Spleen (tissue), 7 donors: ENCODE data around the gene MAGEB10.

Source experiments
- POLR2A ChIP-seq, 3 donors: fragments of 450-650 bp; IDR thresholded peaks; one replicate each; pipeline ENCODE4 v1.5.1; 2017; ENCODE audit warnings: antibody characterized with exemption in 3 of 3, mild to moderate bottlenecking in 1 of 3
- TF ChIP-seq, protein P1 (sequence below), 11 experiments: fragments of 200-600 bp in 7 of 11; fragments of 450-650 bp in 4 of 11; sonication (generic) in 4 of 11; IDR thresholded peaks in 8 of 11; conservative IDR thresholded peaks in 3 of 11; 1 replicate in 7 of 11; 2 replicates in 4 of 11; pipeline versions ENCODE4 v1.4.0 to v1.8.0; 2016 to 2021; ENCODE audit warnings: antibody characterized with exemption in 11 of 11, inconsistent platforms in 4 of 11, mild to moderate bottlenecking in 1 of 11
- donor health status: DM: no; HTN: no; CAD: no; lungs with moderate emphysema.
- donor health status: DM: no; HTN: no; CAD: no.
- donor health status: DM: no; HTN: no; CAD: no.

DNA sequence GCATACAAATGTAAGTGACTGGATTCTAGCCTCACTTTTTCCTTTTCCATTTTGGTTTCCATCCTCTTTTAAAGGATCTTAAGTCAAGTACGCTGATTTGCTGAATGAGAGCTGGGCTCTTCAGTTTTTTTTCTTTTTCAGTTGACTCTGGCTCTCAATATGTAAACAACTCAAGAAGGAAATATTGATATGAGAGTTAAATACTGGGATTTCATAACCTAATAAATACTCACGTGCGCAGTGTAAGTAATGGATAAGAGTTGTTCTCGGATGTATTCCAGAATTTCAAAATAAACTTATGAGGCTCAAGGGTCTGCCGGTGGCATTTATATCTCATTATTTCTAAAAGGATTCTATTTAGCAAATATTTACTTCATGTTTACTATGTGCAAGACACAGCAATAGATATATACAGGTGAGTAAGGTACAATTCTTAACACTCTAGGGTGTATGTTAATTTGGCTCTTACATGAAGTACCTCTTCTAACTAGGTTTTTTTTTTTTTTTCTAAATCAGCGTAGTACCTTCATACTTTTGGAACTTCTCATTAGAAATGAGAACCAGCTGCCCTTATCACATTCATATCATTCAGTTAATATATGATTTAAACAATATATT is 11.0 kb upstream of the MAGEB10 start:
- TF ChIP-seq, protein P1, sequence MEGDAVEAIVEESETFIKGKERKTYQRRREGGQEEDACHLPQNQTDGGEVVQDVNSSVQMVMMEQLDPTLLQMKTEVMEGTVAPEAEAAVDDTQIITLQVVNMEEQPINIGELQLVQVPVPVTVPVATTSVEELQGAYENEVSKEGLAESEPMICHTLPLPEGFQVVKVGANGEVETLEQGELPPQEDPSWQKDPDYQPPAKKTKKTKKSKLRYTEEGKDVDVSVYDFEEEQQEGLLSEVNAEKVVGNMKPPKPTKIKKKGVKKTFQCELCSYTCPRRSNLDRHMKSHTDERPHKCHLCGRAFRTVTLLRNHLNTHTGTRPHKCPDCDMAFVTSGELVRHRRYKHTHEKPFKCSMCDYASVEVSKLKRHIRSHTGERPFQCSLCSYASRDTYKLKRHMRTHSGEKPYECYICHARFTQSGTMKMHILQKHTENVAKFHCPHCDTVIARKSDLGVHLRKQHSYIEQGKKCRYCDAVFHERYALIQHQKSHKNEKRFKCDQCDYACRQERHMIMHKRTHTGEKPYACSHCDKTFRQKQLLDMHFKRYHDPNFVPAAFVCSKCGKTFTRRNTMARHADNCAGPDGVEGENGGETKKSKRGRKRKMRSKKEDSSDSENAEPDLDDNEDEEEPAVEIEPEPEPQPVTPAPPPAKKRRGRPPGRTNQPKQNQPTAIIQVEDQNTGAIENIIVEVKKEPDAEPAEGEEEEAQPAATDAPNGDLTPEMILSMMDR (IDR thresholded peaks at IDR 0.05 in 8 of 11, conservative IDR thresholded peaks at IDR 0.05 in 3 of 11), result no peak
- TF ChIP-seq POLR2A (IDR thresholded peaks at IDR 0.05), result no peak
